ENCODE measurements around the gene DMTF1.

DMTF1 gene

GRCh38 chr7:87127019-87127418 lies 25.2 kb upstream of the DMTF1 start:
- in situ Hi-C loops (cut with HindIII; ENCODE audit: low pct_unique_long_range_greater_than_20kb, low sequenced_read_pairs), result no loop called here

GRCh38 chr7:87128861-87129267 lies 23.4 kb upstream of the DMTF1 start:
- no peak for TF ChIP-seq JUND (IDR thresholded peaks at IDR 0.05; ENCODE audit: low read depth)
- no peak for DNase-seq (ENCODE audit: low read depth in 1 of 2, low spot score in 1 of 2)
- in situ Hi-C loops (cut with HindIII; ENCODE audit: low pct_unique_long_range_greater_than_20kb, low sequenced_read_pairs), result no loop called here

More at GRCh38 chr7:87127019-87127418, 25.2 kb upstream of the DMTF1 start:
- DNase-seq (ENCODE audit: low read depth in 1 of 2, low spot score in 1 of 2), result no peak
- no peak for TF ChIP-seq JUND (IDR thresholded peaks at IDR 0.05; ENCODE audit: low read depth)

- in situ Hi-C loops (cut with HindIII; ENCODE audit: low pct_unique_long_range_greater_than_20kb, low sequenced_read_pairs), result no loop called here
- DNase-seq (ENCODE audit: low read depth in 1 of 2, low spot score in 1 of 2), result no peak
- TF ChIP-seq JUND (IDR thresholded peaks at IDR 0.05; ENCODE audit: low read depth), result no peak
Measured at GRCh38 chr7:87129332-87129731, 22.9 kb upstream of the DMTF1 start.

- no peak for TF ChIP-seq JUND (IDR thresholded peaks at IDR 0.05; ENCODE audit: low read depth)
- DNase-seq (ENCODE audit: low read depth in 1 of 2, low spot score in 1 of 2), result no peak
- in situ Hi-C loops (cut with HindIII; ENCODE audit: low pct_unique_long_range_greater_than_20kb, low sequenced_read_pairs), result no loop called here
Measured at GRCh38 chr7:87129848-87130247, 22.4 kb upstream of the DMTF1 start.

GRCh38 chr7:87131771-87132170 lies 20.5 kb upstream of the DMTF1 start:
- no peak for DNase-seq (ENCODE audit: low read depth in 1 of 2, low spot score in 1 of 2)
- TF ChIP-seq JUND (IDR thresholded peaks at IDR 0.05; ENCODE audit: low read depth), result no peak
- in situ Hi-C loops (cut with HindIII; ENCODE audit: low pct_unique_long_range_greater_than_20kb, low sequenced_read_pairs), result no loop called here

- DNase-seq (ENCODE audit: low read depth in 1 of 2, low spot score in 1 of 2), result no peak
- TF ChIP-seq JUND (IDR thresholded peaks at IDR 0.05; ENCODE audit: low read depth), result no peak
- in situ Hi-C loops (cut with HindIII; ENCODE audit: low pct_unique_long_range_greater_than_20kb, low sequenced_read_pairs), result no loop called here
Measured at GRCh38 chr7:87137271-87137670, 15.0 kb upstream of the DMTF1 start.

GRCh38 chr7:87139514-87139913 lies 12.7 kb upstream of the DMTF1 start:
- TF ChIP-seq JUND (IDR thresholded peaks at IDR 0.05; ENCODE audit: low read depth), result no peak
- no peak for DNase-seq (ENCODE audit: low read depth in 1 of 2, low spot score in 1 of 2)
- in situ Hi-C loops (cut with HindIII; ENCODE audit: low pct_unique_long_range_greater_than_20kb, low sequenced_read_pairs), result no loop called here

- no peak for TF ChIP-seq JUND (IDR thresholded peaks at IDR 0.05; ENCODE audit: low read depth)
- in situ Hi-C loops (cut with HindIII; ENCODE audit: low pct_unique_long_range_greater_than_20kb, low sequenced_read_pairs), result no loop called here
- DNase-seq (ENCODE audit: low read depth in 1 of 2, low spot score in 1 of 2), result no peak
Measured at GRCh38 chr7:87140271-87140748, 11.9 kb upstream of the DMTF1 start.

- no peak for DNase-seq (ENCODE audit: low read depth in 1 of 2, low spot score in 1 of 2)
- in situ Hi-C loops (cut with HindIII; ENCODE audit: low pct_unique_long_range_greater_than_20kb, low sequenced_read_pairs), result no loop called here
- TF ChIP-seq JUND (IDR thresholded peaks at IDR 0.05; ENCODE audit: low read depth), result no peak
Measured at GRCh38 chr7:87144173-87144657, 8.0 kb upstream of the DMTF1 start.

- DNase-seq (ENCODE audit: low read depth in 1 of 2, low spot score in 1 of 2), result no peak
- TF ChIP-seq JUND (IDR thresholded peaks at IDR 0.05; ENCODE audit: low read depth), result no peak
- in situ Hi-C loops (cut with HindIII; ENCODE audit: low pct_unique_long_range_greater_than_20kb, low sequenced_read_pairs), result no loop called here
Measured at GRCh38 chr7:87146740-87147386, 5.4 kb upstream of the DMTF1 start.

- DNase-seq (ENCODE audit: low read depth in 1 of 2, low spot score in 1 of 2), result no peak
- in situ Hi-C loops (cut with HindIII; ENCODE audit: low pct_unique_long_range_greater_than_20kb, low sequenced_read_pairs), result no loop called here
- no peak for TF ChIP-seq JUND (IDR thresholded peaks at IDR 0.05; ENCODE audit: low read depth)
Measured at GRCh38 chr7:87147500-87147899, 4.8 kb upstream of the DMTF1 start.

GRCh38 chr7:87148332-87148955 lies 3.8 kb upstream of the DMTF1 start:
- TF ChIP-seq JUND (IDR thresholded peaks at IDR 0.05; ENCODE audit: low read depth), result no peak
- in situ Hi-C loops (cut with HindIII; ENCODE audit: low pct_unique_long_range_greater_than_20kb, low sequenced_read_pairs), result no loop called here
- peak; percentile 50 to 65 for DNase-seq (ENCODE audit: low read depth in 1 of 2, low spot score in 1 of 2)

- in situ Hi-C loops (cut with HindIII; ENCODE audit: low pct_unique_long_range_greater_than_20kb, low sequenced_read_pairs), result no loop called here
- DNase-seq (ENCODE audit: low read depth in 1 of 2, low spot score in 1 of 2), result peak in 1 of 2 experiments; percentile 6
- TF ChIP-seq JUND (IDR thresholded peaks at IDR 0.05; ENCODE audit: low read depth), result no peak
Measured at GRCh38 chr7:87151002-87151728, 1.1 kb upstream of the DMTF1 start.
